ENCODE results near the gene TCF7L2.

DNA sequence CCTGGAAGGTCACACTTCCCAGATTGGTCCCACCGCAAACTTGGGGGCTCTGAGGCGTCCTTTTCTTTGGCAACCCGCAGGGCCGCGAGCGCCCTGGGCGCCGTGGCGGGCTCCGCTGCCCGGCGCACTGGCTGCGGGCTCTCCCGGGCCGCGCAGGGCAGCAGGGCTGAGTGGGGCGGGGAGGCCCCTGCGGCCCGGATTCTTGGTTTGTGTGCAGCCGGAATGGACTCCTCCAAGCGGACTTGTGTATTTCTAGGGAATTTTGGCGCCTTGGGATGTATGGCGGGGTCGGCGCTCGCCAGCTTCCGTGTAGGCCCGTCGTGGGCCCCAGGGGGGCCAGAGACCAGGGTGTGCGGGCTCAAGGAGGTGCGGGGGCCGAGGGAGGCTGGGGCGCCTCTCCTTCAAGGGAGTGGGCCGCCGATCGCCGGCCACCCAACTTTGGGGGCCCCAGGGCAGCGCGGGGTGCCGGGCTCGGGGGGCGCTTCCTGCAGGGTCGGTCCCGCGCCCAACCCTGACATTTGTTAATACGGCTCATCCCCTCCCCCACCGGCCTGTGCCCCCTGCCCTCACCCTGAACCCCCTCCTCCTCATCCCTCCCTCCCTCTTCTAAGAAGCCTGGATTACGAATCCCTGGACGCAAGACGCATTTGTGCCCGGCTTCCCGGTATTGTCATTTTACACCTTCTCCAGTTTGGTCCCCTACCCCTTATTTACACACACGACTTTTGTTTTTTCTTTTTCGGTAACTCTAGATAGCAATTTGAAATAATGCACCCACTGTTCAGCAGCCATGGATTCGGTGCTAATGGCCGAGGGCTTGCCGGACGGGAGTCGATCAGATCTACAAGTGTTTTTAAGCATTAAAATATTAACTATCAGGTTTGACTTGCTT, 2.5 kb downstream of the TCF7L2 start:
- TF ChIP-seq, protein P1, sequence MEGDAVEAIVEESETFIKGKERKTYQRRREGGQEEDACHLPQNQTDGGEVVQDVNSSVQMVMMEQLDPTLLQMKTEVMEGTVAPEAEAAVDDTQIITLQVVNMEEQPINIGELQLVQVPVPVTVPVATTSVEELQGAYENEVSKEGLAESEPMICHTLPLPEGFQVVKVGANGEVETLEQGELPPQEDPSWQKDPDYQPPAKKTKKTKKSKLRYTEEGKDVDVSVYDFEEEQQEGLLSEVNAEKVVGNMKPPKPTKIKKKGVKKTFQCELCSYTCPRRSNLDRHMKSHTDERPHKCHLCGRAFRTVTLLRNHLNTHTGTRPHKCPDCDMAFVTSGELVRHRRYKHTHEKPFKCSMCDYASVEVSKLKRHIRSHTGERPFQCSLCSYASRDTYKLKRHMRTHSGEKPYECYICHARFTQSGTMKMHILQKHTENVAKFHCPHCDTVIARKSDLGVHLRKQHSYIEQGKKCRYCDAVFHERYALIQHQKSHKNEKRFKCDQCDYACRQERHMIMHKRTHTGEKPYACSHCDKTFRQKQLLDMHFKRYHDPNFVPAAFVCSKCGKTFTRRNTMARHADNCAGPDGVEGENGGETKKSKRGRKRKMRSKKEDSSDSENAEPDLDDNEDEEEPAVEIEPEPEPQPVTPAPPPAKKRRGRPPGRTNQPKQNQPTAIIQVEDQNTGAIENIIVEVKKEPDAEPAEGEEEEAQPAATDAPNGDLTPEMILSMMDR (IDR thresholded peaks at IDR 0.05): no peak
- TF ChIP-seq POLR2A (IDR thresholded peaks at IDR 0.05) (no peak), EP300 (IDR thresholded peaks at IDR 0.05) (no peak), POLR2AphosphoS5 (IDR thresholded peaks at IDR 0.05) (no peak)

All from stomach (tissue), 4 donors.